ENCODE results near the gene DGKI. TPM values are rescaled to one million over a fixed set of nuclear protein-coding genes. Genes with fewer than 3 reads are reported as not detected.

The DGKI gene
- total and polyA plus RNA-seq, 4 donors, result 0.01 to 0.37 (median 0.31) TPM

- 78% methylated on average over 9 of the region's 9 CpGs for WGBS
- H3K9ac ChIP-seq (ENCODE audit: low read depth in 1 of 2, low read length in 2 of 2), result no peak overlapping the region
- no peak for TF ChIP-seq SP1 (IDR thresholded peaks at IDR 0.05)
- TF ChIP-seq ZBTB33 (IDR thresholded peaks at IDR 0.05), result no peak
- TF ChIP-seq REST (IDR thresholded peaks at IDR 0.05), result no peak
- TF ChIP-seq GABPA (IDR thresholded peaks at IDR 0.05 in 1 of 2, conservative IDR thresholded peaks at IDR 0.05 in 1 of 2), result no peak
- TF ChIP-seq FOXA1 (IDR thresholded peaks at IDR 0.05), result no peak
- TF ChIP-seq TAF1 (conservative IDR thresholded peaks at IDR 0.05), result no peak
- no peak for TF ChIP-seq FOXA2 (IDR thresholded peaks at IDR 0.05)
- no peak for TF ChIP-seq MAX (IDR thresholded peaks at IDR 0.05)
- no peak for TF ChIP-seq RXRA (IDR thresholded peaks at IDR 0.05)
- TF ChIP-seq YY1 (IDR thresholded peaks at IDR 0.05), result no peak
- no peak for TF ChIP-seq EGR1 (IDR thresholded peaks at IDR 0.05; ENCODE audit: low read depth in 2 of 2)
- peaks cover 0 to 7% (median under 1%) of the 10 kb centered on the region in 4 donors for H3K27me3 ChIP-seq (ENCODE audit: control insufficient read depth in 4 of 4, insufficient read depth in 4 of 4, low read length in 3 of 4)
- H3K36me3 ChIP-seq (ENCODE audit: control insufficient read depth in 4 of 4, insufficient read depth in 3 of 4, low read depth in 1 of 4, low read length in 3 of 4), result no peaks in the 10 kb centered on the region
- no peaks in the 10 kb centered on the region for H3K9me3 ChIP-seq (ENCODE audit: control insufficient read depth in 4 of 4, low read length in 3 of 4)
- H3K4me3 ChIP-seq (ENCODE audit: low read depth in 1 of 3, low read length in 3 of 3), result no peak overlapping the region
- H3K27ac ChIP-seq (ENCODE audit: low read depth in 1 of 2, low read length in 2 of 2), result no peak overlapping the region
- H3K4me1 ChIP-seq (ENCODE audit: control insufficient read depth in 4 of 4, insufficient read depth in 4 of 4, low read length in 3 of 4), result peaks cover 0 to 4% (median 0%) of the 10 kb centered on the region in 4 donors
- no peak for DNase-seq (ENCODE audit: low spot score)
These were observed 188.4 kb downstream of the DGKI start for GRCh38 chr7:137658190-137658900.

GRCh38 chr7:137657476-137658189, 189.1 kb downstream of the DGKI start:
- Histone ChIP-seq H3K27ac (ENCODE audit: low read depth in 1 of 2, low read length in 2 of 2) (no peak overlapping the region), H3K4me1 (ENCODE audit: control insufficient read depth in 4 of 4, insufficient read depth in 4 of 4, low read length in 3 of 4) (peaks cover 0 to 4% (median 0%) of the 10 kb centered on the region in 4 donors), H3K9ac (ENCODE audit: low read depth in 1 of 2, low read length in 2 of 2) (no peak overlapping the region), H3K4me3 (ENCODE audit: low read depth in 1 of 3, low read length in 3 of 3) (no peak overlapping the region), H3K36me3 (ENCODE audit: control insufficient read depth in 4 of 4, insufficient read depth in 3 of 4, low read depth in 1 of 4, low read length in 3 of 4) (no peaks in the 10 kb centered on the region), H3K27me3 (ENCODE audit: control insufficient read depth in 4 of 4, insufficient read depth in 4 of 4, low read length in 3 of 4) (peaks cover 0 to 7% (median under 1%) of the 10 kb centered on the region in 4 donors), H3K9me3 (ENCODE audit: control insufficient read depth in 4 of 4, low read length in 3 of 4) (no peaks in the 10 kb centered on the region)
- 78% methylated on average over 4 of the region's 4 CpGs for WGBS
- no peak for DNase-seq (ENCODE audit: low spot score)
- TF ChIP-seq SP1 (IDR thresholded peaks at IDR 0.05) (peak; percentile 21), YY1 (IDR thresholded peaks at IDR 0.05) (no peak)
